ENCODE data around the gene GUCY1A1.

GUCY1A1 gene

DNA sequence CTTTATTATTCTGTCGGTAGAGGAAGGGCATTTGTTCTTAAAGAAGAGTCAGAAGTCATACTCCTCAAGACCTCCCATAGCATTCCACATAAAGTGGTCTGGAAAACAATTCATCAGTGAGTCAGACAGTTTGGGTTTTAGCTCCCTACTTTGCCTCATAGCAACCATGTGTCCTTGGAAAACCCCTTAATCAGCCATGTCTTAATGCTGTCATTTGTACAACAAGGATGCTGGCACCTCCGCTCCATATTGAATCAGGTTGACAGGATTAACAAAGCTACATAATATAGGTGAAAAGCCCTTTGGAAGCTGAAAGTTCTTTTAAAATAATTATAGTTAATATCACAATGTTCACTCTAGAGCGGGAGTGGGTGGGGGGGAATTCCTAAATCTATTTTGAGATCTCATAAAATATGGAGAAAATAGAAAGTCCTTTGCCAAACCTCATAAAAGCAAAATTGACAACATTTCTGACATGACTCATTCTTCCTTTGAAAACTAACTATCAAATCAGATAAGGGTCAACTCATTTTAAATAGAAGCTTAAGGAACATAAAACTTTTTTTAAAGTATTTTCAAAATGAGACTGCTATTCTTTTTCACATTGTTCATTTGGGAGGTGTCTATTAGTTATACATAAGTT lies 37.3 kb upstream of the GUCY1A1 start:
- DNase-seq (ENCODE audit: low read depth): no peak
- TF ChIP-seq, protein P1, sequence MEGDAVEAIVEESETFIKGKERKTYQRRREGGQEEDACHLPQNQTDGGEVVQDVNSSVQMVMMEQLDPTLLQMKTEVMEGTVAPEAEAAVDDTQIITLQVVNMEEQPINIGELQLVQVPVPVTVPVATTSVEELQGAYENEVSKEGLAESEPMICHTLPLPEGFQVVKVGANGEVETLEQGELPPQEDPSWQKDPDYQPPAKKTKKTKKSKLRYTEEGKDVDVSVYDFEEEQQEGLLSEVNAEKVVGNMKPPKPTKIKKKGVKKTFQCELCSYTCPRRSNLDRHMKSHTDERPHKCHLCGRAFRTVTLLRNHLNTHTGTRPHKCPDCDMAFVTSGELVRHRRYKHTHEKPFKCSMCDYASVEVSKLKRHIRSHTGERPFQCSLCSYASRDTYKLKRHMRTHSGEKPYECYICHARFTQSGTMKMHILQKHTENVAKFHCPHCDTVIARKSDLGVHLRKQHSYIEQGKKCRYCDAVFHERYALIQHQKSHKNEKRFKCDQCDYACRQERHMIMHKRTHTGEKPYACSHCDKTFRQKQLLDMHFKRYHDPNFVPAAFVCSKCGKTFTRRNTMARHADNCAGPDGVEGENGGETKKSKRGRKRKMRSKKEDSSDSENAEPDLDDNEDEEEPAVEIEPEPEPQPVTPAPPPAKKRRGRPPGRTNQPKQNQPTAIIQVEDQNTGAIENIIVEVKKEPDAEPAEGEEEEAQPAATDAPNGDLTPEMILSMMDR (IDR thresholded peaks at IDR 0.05; ENCODE audit: low read depth, low read length, missing control alignments): no peak
- H3K4me3 ChIP-seq (ENCODE audit: low read depth, low read length): no peak overlapping the region

DNA sequence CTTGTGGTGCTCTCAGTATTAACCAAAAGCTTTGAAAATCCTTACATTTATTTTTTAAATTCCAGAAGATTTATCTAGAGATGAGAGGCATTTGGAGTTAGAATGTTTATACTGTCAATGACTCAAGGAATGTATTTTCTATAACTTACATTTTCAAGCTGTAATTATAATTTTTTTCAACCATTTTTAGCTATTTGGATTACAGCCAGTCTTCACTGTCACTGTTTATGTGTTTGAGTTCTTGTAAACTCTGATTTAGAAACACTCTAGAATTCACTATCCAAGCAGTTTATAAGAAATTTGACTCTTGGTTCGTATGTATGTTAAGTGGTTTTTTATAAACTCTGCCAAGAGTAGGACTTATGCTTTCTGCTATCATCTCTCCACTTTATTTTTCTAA lies 36.7 kb upstream of the GUCY1A1 start:
- no peak overlapping the region for H3K4me3 ChIP-seq (ENCODE audit: low read depth, low read length)
- no peak for DNase-seq (ENCODE audit: low read depth)
- TF ChIP-seq, protein P1 (IDR thresholded peaks at IDR 0.05; ENCODE audit: low read depth, low read length, missing control alignments): no peak

DNA sequence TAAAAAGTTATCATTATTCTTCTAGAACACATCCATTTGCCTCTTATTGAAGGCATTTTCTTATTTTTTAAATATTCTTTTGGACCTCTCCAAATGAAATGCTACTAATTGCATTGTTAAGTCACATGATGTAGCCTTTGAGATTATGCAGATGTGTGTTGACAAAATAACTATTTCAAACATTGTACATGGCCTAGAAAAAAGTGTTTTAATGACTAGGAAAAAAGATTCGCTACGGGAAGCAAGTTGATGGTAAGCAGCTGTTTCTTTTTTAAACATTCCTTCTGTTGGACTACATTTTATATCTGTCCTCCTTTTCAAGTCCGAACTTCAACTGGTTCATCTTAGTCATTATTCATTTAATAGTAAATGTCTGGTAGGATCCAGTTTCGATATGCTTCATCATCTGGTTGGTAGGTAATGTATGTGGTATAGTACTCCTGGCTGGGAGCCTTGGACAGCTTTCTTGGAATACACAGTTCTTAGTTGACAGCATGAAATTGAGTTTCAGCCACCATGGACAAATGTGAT lies 34.3 kb upstream of the GUCY1A1 start:
- H3K4me3 ChIP-seq (ENCODE audit: low read depth, low read length): no peak overlapping the region
- TF ChIP-seq, protein P1 (IDR thresholded peaks at IDR 0.05; ENCODE audit: low read depth, low read length, missing control alignments): no peak
- DNase-seq (ENCODE audit: low read depth): no peak

DNA sequence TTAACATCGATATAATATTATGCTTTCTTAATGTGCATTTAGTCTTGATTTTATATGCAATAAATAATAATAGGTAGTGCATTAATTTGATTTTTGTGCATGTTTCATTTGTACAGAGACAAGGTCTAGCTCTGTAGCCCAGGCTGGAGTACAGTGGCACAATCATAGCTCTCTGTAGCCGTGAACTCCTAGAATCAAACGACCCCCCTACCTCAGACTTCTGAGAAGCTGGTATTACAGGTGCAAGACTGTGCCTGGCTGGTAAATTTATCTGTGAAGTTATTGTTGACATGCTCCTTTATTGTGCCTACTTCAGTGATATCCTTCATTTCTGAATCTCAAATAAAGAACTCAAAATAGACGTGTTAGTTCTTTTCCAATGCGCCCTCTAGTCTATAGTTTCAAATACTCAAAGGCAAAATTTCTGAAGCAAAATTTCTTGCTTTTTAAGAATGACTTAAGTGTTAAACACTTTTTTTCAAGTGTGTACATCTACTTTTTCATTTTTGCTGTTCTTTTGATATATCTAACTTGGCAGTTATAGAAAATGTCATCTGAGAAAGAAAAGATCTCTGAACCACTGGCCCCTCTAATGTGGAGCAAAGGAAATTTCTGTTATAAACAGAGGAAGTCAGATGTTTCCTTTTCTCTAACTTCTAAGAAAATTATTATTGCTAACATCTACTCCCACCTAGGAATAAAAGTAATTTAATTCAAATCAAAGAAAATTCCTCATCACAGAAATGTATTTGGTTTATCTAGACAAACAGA lies 28.3 kb upstream of the GUCY1A1 start:
- TF ChIP-seq, protein P1 (IDR thresholded peaks at IDR 0.05; ENCODE audit: low read depth, low read length, missing control alignments): no peak
- H3K4me3 ChIP-seq (ENCODE audit: low read depth, low read length): no peak overlapping the region
- DNase-seq (ENCODE audit: low read depth): no peak

DNA sequence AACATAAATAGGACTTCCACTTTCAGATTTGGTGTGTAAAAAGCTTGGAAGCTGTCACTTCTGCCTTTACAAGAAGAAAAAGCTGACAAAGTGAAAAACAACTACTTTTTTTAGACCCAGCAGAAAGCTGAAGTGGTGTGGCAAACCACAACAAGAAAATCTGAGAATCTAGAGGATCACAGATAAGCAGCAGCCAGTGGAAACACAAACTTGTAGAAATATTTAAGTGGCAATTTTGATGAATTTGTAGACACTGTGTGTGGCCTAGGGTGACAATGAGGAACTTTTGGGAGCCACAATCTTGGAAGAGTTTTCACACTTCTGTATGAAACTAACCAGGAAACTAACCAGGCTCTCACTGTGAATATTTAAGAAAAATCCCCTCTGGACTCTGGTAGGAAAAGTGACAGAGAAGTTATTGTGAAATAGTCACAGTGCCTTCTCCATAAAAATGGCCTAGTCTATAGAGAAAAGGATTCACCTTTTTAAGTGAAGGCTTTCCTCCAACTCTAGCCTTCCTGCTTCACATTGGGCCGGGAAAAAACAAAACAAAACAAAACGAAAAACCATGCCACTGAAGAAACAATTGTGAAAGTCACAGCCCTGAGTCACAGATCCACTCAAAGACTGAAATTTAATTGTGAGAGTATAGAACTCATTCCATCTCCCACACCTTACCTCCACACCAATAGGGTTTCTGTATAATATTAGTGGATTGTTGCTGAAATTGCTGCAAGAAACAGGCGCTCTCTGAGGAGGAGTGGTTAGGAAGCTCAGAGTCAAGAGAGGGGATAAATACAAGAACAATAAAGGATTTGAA lies 26.7 kb upstream of the GUCY1A1 start:
- peak; percentile 18 for DNase-seq (ENCODE audit: low read depth)
- TF ChIP-seq, protein P1 (IDR thresholded peaks at IDR 0.05; ENCODE audit: low read depth, low read length, missing control alignments): no peak
- no peak overlapping the region for H3K4me3 ChIP-seq (ENCODE audit: low read depth, low read length)

DNA sequence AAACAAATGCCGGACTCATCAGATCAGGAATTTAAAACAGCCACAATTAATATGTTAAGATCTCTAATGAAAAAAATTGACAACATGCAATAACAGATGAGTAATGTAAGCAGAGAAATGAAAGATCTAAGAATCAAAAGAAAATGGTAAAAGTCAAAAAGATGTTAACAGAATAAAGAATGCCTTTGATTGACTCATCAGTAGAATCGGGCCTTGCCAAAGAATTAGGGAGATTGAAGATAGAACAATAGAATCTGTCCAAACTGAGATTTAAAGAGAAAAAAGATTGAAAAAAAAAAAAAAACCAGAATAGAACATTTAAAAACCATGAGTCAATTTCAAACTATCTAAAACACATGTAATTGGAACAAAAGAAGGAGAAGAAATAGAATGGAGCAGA lies 25.9 kb upstream of the GUCY1A1 start:
- H3K4me3 ChIP-seq (ENCODE audit: low read depth, low read length): no peak overlapping the region
- DNase-seq (ENCODE audit: low read depth): no peak
- TF ChIP-seq, protein P1 (IDR thresholded peaks at IDR 0.05; ENCODE audit: low read depth, low read length, missing control alignments): no peak
